A673 (cell line): ENCODE data around the gene OR9G4. TPM values are rescaled to one million over a fixed set of nuclear protein-coding genes. Genes with fewer than 3 reads are reported as not detected.

Source experiments
- BruUV-seq: library from RNA; stranded (reverse); fragments of 400-500 nt; replicated peaks from 2 replicates; lab custom pipeline; 2021; lab: Mats Ljungman, UMichigan
- CTCF ChIA-PET: fragments of 300-600 bp; sonication (Branson Sonifier 250); formaldehyde crosslinking; loops from one replicate; lab custom pipeline; 2022; ENCODE audit warnings: antibody characterized with exemption; lab: Charles Lee
- POLR2A ChIA-PET: fragments of 300-600 bp; sonication (Branson Sonifier 250); formaldehyde crosslinking; loops from one replicate; lab custom pipeline; 2022; ENCODE audit warnings: antibody characterized with exemption; ENCODE audit not compliant: low non-redundant PET; lab: Charles Lee
- DNase-seq: peaks from one replicate; pipeline ENCODE4 v3.0.0-alpha.2; 2015; ENCODE audit warnings: low spot score
- H3K27ac ChIP-seq: fragments of 200-600 bp; sonication (generic); 2 replicates; pipeline ENCODE4 v1.5.1; 2016; ENCODE audit warnings: mixed run types, low read depth, mild to moderate bottlenecking, mixed read lengths, antibody characterized with exemption, low read length; ENCODE audit not compliant: poor library complexity, severe bottlenecking
- H3K27me3 ChIP-seq: fragments of 200-600 bp; sonication (generic); replicated peaks from 2 replicates; pipeline ENCODE4 v1.6.1; 2017; ENCODE audit warnings: mixed run types, low read depth, mild to moderate bottlenecking, mixed read lengths, antibody characterized with exemption, low read length; ENCODE audit not compliant: insufficient read depth, poor library complexity
- H3K36me3 ChIP-seq: fragments of 200-600 bp; sonication (generic); 2 replicates; pipeline ENCODE4 v1.6.1; 2016; ENCODE audit warnings: mixed run types, mild to moderate bottlenecking, mixed read lengths, antibody characterized with exemption, low read length; ENCODE audit not compliant: insufficient read depth, poor library complexity, severe bottlenecking
- H3K4me1 ChIP-seq: fragments of 200-600 bp; sonication (generic); 2 replicates; pipeline ENCODE4 v1.6.1; 2017; ENCODE audit warnings: mixed run types, mild to moderate bottlenecking, mixed read lengths, antibody characterized with exemption, low read length; ENCODE audit not compliant: insufficient read depth, poor library complexity, severe bottlenecking
- H3K4me3 ChIP-seq: fragments of 200-600 bp; sonication (generic); 2 replicates; pipeline ENCODE4 v1.5.1; 2016; ENCODE audit warnings: low read depth, mixed run types, mild to moderate bottlenecking, mixed read lengths, low read length; ENCODE audit not compliant: poor library complexity, severe bottlenecking
- H3K9me3 ChIP-seq: fragments of 200-600 bp; sonication (generic); 2 replicates; pipeline ENCODE4 v1.6.1; 2016; ENCODE audit warnings: mixed run types, low read depth, mild to moderate bottlenecking, mixed read lengths, antibody characterized with exemption, low read length; ENCODE audit not compliant: poor library complexity, severe bottlenecking
- CTCF ChIP-seq: fragments of 300-800, 200-600 bp; sonication (generic); conservative IDR thresholded peaks from 2 replicates; pipeline ENCODE4 v1.5.1; 2017; ENCODE audit warnings: low read depth, mild to moderate bottlenecking, antibody characterized with exemption, low read length, moderate library complexity, mixed read lengths
- EZH2 ChIP-seq: fragments of 200-600 bp; sonication (generic); IDR thresholded peaks from 2 replicates; pipeline ENCODE4 v1.6.1; 2017; ENCODE audit warnings: borderline replicate concordance, low read depth, mild to moderate bottlenecking, mixed read lengths, antibody characterized with exemption, low read length; ENCODE audit not compliant: poor library complexity, severe bottlenecking
- intact Hi-C: fragments of 100-400 bp; cut with micrococcal nuclease; formaldehyde crosslinking; loops from one replicate; pipeline ENCODE4 v1.10.0; 2022; ENCODE audit not compliant: unreplicated experiment
- microRNA-seq: library from miRNA; unstranded; fragments of <30 nt; microRNA quantifications from one replicate; pipeline ENCODE4 v1.2.0, GENCODE V29; 2021
- total RNA-seq: library from RNA; stranded (reverse); gene quantifications from 2 replicates; pipeline ENCODE4 v1.2.3, GENCODE V29; 2021

OR9G4 gene
- total RNA-seq, 1 experiment from 2014 or later: not detected

GRCh38 chr11:56700242-56700913 lies 48.1 kb downstream of the OR9G4 start:
- no peak overlapping the region for H3K27ac ChIP-seq
- ChIA-PET POLR2A (no interaction called here), CTCF (no interaction called here)
- H3K36me3 ChIP-seq: no peaks in the 10 kb centered on the region
- TF ChIP-seq EZH2 (no peak), CTCF (no peak)
- H3K9me3 ChIP-seq: no peaks in the 10 kb centered on the region
- intact Hi-C loops: loop anchor here (10.0 kb wide), 3 partner anchors 56 to 114 kb away; partner anchors contain the start of gene OR5AP2
- no peak overlapping the region for H3K4me3 ChIP-seq
- no TSS peak for BruUV-seq
- no peaks in the 10 kb centered on the region for H3K27me3 ChIP-seq
- H3K4me1 ChIP-seq: no peaks in the 10 kb centered on the region
- DNase-seq: peak; percentile 11

- intact Hi-C loops: loop anchor here (5.0 kb wide), 1 partner anchor 39 kb away; no protein-coding TSS in a partner anchor
- no peak within 1 kb of the TSS for H3K27ac ChIP-seq
- no peaks in the 10 kb centered on the region for H3K27me3 ChIP-seq
- no peaks in the 10 kb centered on the region for H3K4me1 ChIP-seq
- H3K36me3 ChIP-seq: no peaks in the 10 kb centered on the region
- ChIA-PET CTCF (no interaction called here), POLR2A (no interaction called here)
- no TSS peak for BruUV-seq
- H3K4me3 ChIP-seq: no peak within 1 kb of the TSS
- DNase-seq: no peak
- no peaks in the 10 kb centered on the region for H3K9me3 ChIP-seq
- TF ChIP-seq EZH2: no peak
- TF ChIP-seq CTCF: no peak
These were observed 49.7 kb downstream of the OR9G4 start, which contains the start of gene OR9G1 for GRCh38 chr11:56698795-56699194. OR9G1 (plus strand) TSS chr11:56699095; CDS start chr11:56700388, 1,293 bp downstream.

- ChIA-PET POLR2A (no interaction called here), CTCF (no interaction called here)
- DNase-seq: no peak
- H3K36me3 ChIP-seq: no peaks in the 10 kb centered on the region
- intact Hi-C loops: no loop called here
- TF ChIP-seq EZH2 (no peak), CTCF (no peak)
- H3K9me3 ChIP-seq: no peaks in the 10 kb centered on the region
- BruUV-seq: no TSS peak
- H3K4me1 ChIP-seq: no peaks in the 10 kb centered on the region
- no peak overlapping the region for H3K4me3 ChIP-seq
- H3K27ac ChIP-seq: no peak overlapping the region
- no peaks in the 10 kb centered on the region for H3K27me3 ChIP-seq
These were observed 55.1 kb downstream of the OR9G4 start for GRCh38 chr11:56693428-56693827.

Small RNA genes within 50 kb of the gene (microRNA-seq; reads per million reads assigned to microRNA genes)
- not detected for gene MIR6128

Other genes starting within 250 kb of the OR9G4 start
- gene OR5M11, start 205.4 kb downstream of the OR9G4 start, total RNA-seq: not detected in 2 replicates
- not detected in 2 replicates for gene OR5M10, start 171.0 kb downstream of the OR9G4 start, total RNA-seq
- not detected in 2 replicates for gene OR5M1, start 133.8 kb downstream of the OR9G4 start, total RNA-seq
- gene OR5AP2, start 106.3 kb downstream of the OR9G4 start, total RNA-seq: not detected in 2 replicates
- not detected in 2 replicates for gene OR5AR1, start 85.0 kb downstream of the OR9G4 start, total RNA-seq
- gene OR9G1, start 49.6 kb downstream of the OR9G4 start, total RNA-seq: not detected in 2 replicates
- gene OR5AK2, start 240.2 kb upstream of the OR9G4 start, total RNA-seq: not detected in 2 replicates